OCI-LY1 (cell line): ENCODE data around the gene AREL1.

Experiments
- EZH2 ChIP-seq: fragments of 200-600 bp; sonication (generic), shearing (Covaris generic); IDR thresholded peaks from 2 replicates; pipeline ENCODE4 v1.8.0; 2017; ENCODE audit warnings: borderline replicate concordance, mixed run types, mild to moderate bottlenecking, antibody characterized with exemption, low read length, moderate library complexity, mixed read lengths
- TF ChIP-seq, protein P1 (sequence below): fragments of 200-600 bp; sonication (generic), shearing (Covaris generic); IDR thresholded peaks from 2 replicates; pipeline ENCODE4 v1.5.1; 2017; ENCODE audit warnings: mild to moderate bottlenecking, antibody characterized with exemption, low read length, moderate library complexity, mixed read lengths

- TF ChIP-seq, protein P1, sequence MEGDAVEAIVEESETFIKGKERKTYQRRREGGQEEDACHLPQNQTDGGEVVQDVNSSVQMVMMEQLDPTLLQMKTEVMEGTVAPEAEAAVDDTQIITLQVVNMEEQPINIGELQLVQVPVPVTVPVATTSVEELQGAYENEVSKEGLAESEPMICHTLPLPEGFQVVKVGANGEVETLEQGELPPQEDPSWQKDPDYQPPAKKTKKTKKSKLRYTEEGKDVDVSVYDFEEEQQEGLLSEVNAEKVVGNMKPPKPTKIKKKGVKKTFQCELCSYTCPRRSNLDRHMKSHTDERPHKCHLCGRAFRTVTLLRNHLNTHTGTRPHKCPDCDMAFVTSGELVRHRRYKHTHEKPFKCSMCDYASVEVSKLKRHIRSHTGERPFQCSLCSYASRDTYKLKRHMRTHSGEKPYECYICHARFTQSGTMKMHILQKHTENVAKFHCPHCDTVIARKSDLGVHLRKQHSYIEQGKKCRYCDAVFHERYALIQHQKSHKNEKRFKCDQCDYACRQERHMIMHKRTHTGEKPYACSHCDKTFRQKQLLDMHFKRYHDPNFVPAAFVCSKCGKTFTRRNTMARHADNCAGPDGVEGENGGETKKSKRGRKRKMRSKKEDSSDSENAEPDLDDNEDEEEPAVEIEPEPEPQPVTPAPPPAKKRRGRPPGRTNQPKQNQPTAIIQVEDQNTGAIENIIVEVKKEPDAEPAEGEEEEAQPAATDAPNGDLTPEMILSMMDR = no peak
- no peak for TF ChIP-seq EZH2
Observed at GRCh38 chr14:74684434-74684833, 28.4 kb downstream of the AREL1 start.
